OCI-LY1 (cell line): Measurements from ENCODE around the gene OTOS.

Experiments used
- H2AFZ ChIP-seq: fragments of 200-600 bp; sonication (generic), shearing (Covaris generic); 2 replicates; pipeline ENCODE4 v1.6.0; 2014; ENCODE audit warnings: antibody characterized with exemption, mild to moderate bottlenecking, low read length
- H3F3A ChIP-seq: fragments of 200-600 bp; sonication (generic), shearing (Covaris generic); 2 replicates; pipeline ENCODE4 v1.6.0; 2014; ENCODE audit warnings: mild to moderate bottlenecking, antibody characterized with exemption, low read length, moderate library complexity; ENCODE audit not compliant: insufficient read depth
- H3K27ac ChIP-seq: fragments of 200-600 bp; sonication (generic); 2 replicates; pipeline ENCODE4 v1.5.1; 2014; ENCODE audit warnings: low read length, mixed run types, mild to moderate bottlenecking, low read depth; ENCODE audit not compliant: poor library complexity, severe bottlenecking
- H3K27me3 ChIP-seq: fragments of 200-600 bp; sonication (generic); 2 replicates; pipeline ENCODE4 v1.6.0; 2014; ENCODE audit warnings: antibody characterized with exemption, mild to moderate bottlenecking, low read length, moderate library complexity; ENCODE audit not compliant: insufficient read depth
- H3K36me3 ChIP-seq: fragments of 200-600 bp; sonication (generic); 2 replicates; pipeline ENCODE4 v1.6.1; 2014; ENCODE audit warnings: mild to moderate bottlenecking, antibody characterized with exemption, low read length, moderate library complexity, mixed read lengths; ENCODE audit not compliant: insufficient read depth
- H3K4me1 ChIP-seq: fragments of 200-600 bp; sonication (generic); 2 replicates; pipeline ENCODE4 v1.5.1; 2014; ENCODE audit warnings: mild to moderate bottlenecking, low read length, moderate library complexity; ENCODE audit not compliant: insufficient read depth, severe bottlenecking
- H3K4me2 ChIP-seq: fragments of 200-600 bp; sonication (generic), shearing (Covaris generic); 2 replicates; pipeline ENCODE4 v1.6.1; 2014; ENCODE audit warnings: low read length
- H3K4me3 ChIP-seq: fragments of 200-600 bp; sonication (generic); 2 replicates; pipeline ENCODE4 v1.5.1; 2014; ENCODE audit warnings: low read length, low read depth, mild to moderate bottlenecking, mixed read lengths; ENCODE audit not compliant: poor library complexity, severe bottlenecking
- H3K79me2 ChIP-seq: fragments of 200-600 bp; shearing (Covaris generic); 2 replicates; pipeline ENCODE4 v1.6.1; 2016; ENCODE audit warnings: mixed run types, low read length, mixed read lengths; ENCODE audit not compliant: insufficient read depth
- H3K9ac ChIP-seq: fragments of 200-600 bp; sonication (generic), shearing (Covaris generic); 2 replicates; pipeline ENCODE4 v1.6.1; 2014; ENCODE audit warnings: mild to moderate bottlenecking, low read length, mixed read lengths
- H3K9me2 ChIP-seq: fragments of 200-600 bp; sonication (generic), shearing (Covaris generic); 2 replicates; pipeline ENCODE4 v1.6.1; 2014; ENCODE audit warnings: low read depth, mild to moderate bottlenecking, low read length, mixed read lengths
- H3K9me3 ChIP-seq: fragments of 200-600 bp; shearing (Covaris generic); 2 replicates; pipeline ENCODE4 v1.6.1; 2014; ENCODE audit warnings: low read length, mixed read lengths
- H4K20me1 ChIP-seq: fragments of 200-600 bp; sonication (generic), shearing (Covaris generic); 2 replicates; pipeline ENCODE4 v1.6.0; 2016; ENCODE audit warnings: mild to moderate bottlenecking, low read length; ENCODE audit not compliant: insufficient read depth
- CTCF ChIP-seq: fragments of 200-600 bp; sonication (generic), shearing (Covaris generic); IDR thresholded peaks from 2 replicates; pipeline ENCODE4 v1.5.1; 2017; ENCODE audit warnings: mild to moderate bottlenecking, antibody characterized with exemption, low read length, moderate library complexity, mixed read lengths
- EZH2 ChIP-seq: fragments of 200-600 bp; sonication (generic), shearing (Covaris generic); IDR thresholded peaks from 2 replicates; pipeline ENCODE4 v1.8.0; 2017; ENCODE audit warnings: borderline replicate concordance, mixed run types, mild to moderate bottlenecking, antibody characterized with exemption, low read length, moderate library complexity, mixed read lengths

Gene OTOS

GRCh38 chr2:240136013-240136670 lies 4.3 kb downstream of the OTOS start, which contains the start of gene COPS9:
Gene COPS9 (minus strand): TSS chr2:240136305. CDS start chr2:240136284, 21 bp downstream.
- H3K27me3 ChIP-seq = 0 out of 2 replicates have a peak, but pooled peaks cover 4% of the 10 kb centered on the region
- peak within 1 kb of the TSS; percentile 84 for H3K4me2 ChIP-seq
- H3K9me2 ChIP-seq = no peaks in the 10 kb centered on the region
- H3K79me2 ChIP-seq = peaks cover 11% of the 10 kb centered on the region; the same call in 1 of the 2 replicates
- peak within 1 kb of the TSS; percentile 93 for H3K4me3 ChIP-seq
- peaks cover 28% of the 10 kb centered on the region for H3K36me3 ChIP-seq
- no peaks in the 10 kb centered on the region for H3K9me3 ChIP-seq
- H4K20me1 ChIP-seq = no peaks in the 10 kb centered on the region
- H3K27ac ChIP-seq = no peak within 1 kb of the TSS
- H3K9ac ChIP-seq = peak within 1 kb of the TSS; percentile 90
- TF ChIP-seq EZH2 (no peak), CTCF (no peak)
- H3K4me1 ChIP-seq = peaks cover 21% of the 10 kb centered on the region
- no peaks in the 10 kb centered on the region for H3F3A ChIP-seq
- peak within 1 kb of the TSS; percentile 77 for H2AFZ ChIP-seq

- H3K9me3 ChIP-seq = no peaks in the 10 kb centered on the region
- H3F3A ChIP-seq = no peaks in the 10 kb centered on the region
- H3K4me3 ChIP-seq = peak overlapping the region; percentile 93
- TF ChIP-seq EZH2 (no peak), CTCF (no peak)
- no peak overlapping the region for H2AFZ ChIP-seq
- peaks cover 11% of the 10 kb centered on the region; the same call in 1 of the 2 replicates for H3K79me2 ChIP-seq
- H3K36me3 ChIP-seq = peaks cover 33% of the 10 kb centered on the region
- peaks cover 21% of the 10 kb centered on the region for H3K4me1 ChIP-seq
- H3K4me2 ChIP-seq = peak overlapping the region; percentile 84
- no peak overlapping the region for H3K27ac ChIP-seq
- no peaks in the 10 kb centered on the region for H4K20me1 ChIP-seq
- H3K9me2 ChIP-seq = no peaks in the 10 kb centered on the region
- peak overlapping the region; percentile 90 for H3K9ac ChIP-seq
- H3K27me3 ChIP-seq = 0 out of 2 replicates have a peak, but pooled peaks cover under 1% of the 10 kb centered on the region
Observed at GRCh38 chr2:240135706-240136012, 4.8 kb downstream of the OTOS start.

DNA sequence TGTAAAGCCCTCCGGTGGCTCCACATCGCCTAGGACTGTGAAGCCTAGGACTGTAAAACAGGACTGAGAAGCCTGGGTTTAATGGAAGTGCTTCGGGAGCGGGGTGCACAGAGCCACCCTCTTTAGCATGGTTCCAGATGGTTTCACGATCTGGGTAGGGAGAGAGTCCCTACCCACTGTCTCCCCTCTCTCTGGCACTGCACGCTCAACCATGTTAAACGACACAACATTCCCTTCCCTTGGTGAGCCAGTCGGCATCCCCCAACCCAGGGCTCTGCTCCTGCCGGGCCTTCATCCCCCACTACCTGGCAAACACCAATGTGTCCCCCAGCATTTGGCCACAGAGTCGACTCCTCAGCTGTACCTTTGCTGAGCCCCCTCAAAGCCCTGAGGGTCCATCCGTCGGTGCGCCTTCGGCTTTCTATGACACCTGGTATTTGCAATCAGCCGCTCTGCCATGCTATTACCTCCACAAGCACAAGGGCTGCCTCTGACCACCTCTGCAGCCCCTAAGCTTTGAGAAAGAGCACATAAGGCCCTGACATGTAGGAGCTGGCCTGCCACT lies 5.4 kb downstream of the OTOS start:
- Histone ChIP-seq H4K20me1 (no peaks in the 10 kb centered on the region), H3K27ac (no peak overlapping the region), H3K79me2 (peaks cover 11% of the 10 kb centered on the region; the same call in 1 of the 2 replicates), H3K4me1 (peaks cover 21% of the 10 kb centered on the region), H3K36me3 (peaks cover 39% of the 10 kb centered on the region), H3K27me3 (no peaks in the 10 kb centered on the region), H3K4me3 (peak overlapping the region; percentile 93), H2AFZ (no peak overlapping the region), H3K4me2 (peak overlapping the region; percentile 84), H3K9me2 (no peaks in the 10 kb centered on the region), H3F3A (no peaks in the 10 kb centered on the region), H3K9ac (peak overlapping the region; percentile 90), H3K9me3 (no peaks in the 10 kb centered on the region)
- TF ChIP-seq EZH2 (no peak), CTCF (no peak)
